Glomerular endothelial cell (primary cell): ENCODE results near the gene ABCF2. TPM values are rescaled to one million over a fixed set of nuclear protein-coding genes. Genes with fewer than 3 reads are reported as not detected.
A peak's percentile ranks its signal among the peaks of the same experiment; 100 is the strongest.

Source experiments
- DNase-seq: peaks from one replicate; pipeline ENCODE4 v3.0.0-alpha.2; 2011; ENCODE audit warnings: low read depth, low spot score; ENCODE audit errors: extremely low read depth
- total RNA-seq: library from RNA; depleted of rRNA; stranded (reverse); fragments of >200 nt; gene quantifications from 2 replicates; pipeline ENCODE4 v1.2.3, GENCODE V29; 2015

Gene ABCF2
- total RNA-seq, result 58.3 and 59.3 TPM in 2 replicates

GRCh38 chr7:151226875-151227782 is at the start of gene ABCF2:
ABCF2 (minus strand) TSS chr7:151227205; CDS start chr7:151226458, 747 bp downstream.
- DNase-seq, result peak; percentile 77

- no peak for DNase-seq
Measured at GRCh38 chr7:151275813-151276577, 49.0 kb upstream of the ABCF2 start.

- DNase-seq, result no peak
Measured at GRCh38 chr7:151274936-151275812, 48.2 kb upstream of the ABCF2 start.

DNA sequence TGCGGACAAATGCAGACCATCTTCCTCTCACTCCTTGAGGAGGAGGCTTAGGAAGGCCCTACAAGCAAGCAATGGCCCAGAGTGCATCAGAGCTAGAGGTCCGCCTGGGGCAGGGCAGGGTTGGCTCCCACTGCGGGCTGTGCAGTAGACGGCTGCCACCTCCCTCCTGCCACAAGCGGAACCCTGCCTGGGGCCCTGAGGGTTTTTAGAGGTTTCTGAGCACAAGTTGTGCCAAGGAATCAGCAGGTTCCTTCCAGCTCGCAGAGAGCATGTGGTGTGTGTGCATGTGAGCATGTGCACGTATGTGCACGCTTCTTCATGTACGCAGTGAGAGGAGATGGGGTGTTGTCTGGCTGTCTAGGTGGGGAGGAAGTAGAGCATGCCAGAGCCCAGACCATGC is 47.4 kb upstream of the ABCF2 start:
- DNase-seq, result no peak

GRCh38 chr7:151273651-151274390 is 46.8 kb upstream of the ABCF2 start:
- no peak for DNase-seq

DNA sequence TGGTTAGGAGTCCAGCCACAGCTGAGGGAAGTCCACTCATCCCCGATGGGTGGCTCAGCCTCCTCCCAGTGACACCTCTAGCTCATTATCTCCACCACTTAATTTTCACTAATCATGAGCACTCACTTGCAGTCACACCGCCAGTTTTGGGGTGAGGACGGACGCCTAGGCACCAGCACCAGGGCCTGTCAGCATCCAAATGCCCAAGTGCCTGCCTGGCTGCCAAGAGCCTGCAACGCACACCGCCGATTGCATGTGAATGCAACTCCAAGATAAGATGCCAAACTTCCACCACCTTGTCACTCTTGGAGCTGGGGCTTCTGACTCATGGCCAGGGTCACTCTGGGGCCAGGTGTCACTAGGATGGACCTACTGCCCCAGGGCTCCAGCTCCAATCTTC is 45.9 kb upstream of the ABCF2 start:
- DNase-seq, result no peak

DNA sequence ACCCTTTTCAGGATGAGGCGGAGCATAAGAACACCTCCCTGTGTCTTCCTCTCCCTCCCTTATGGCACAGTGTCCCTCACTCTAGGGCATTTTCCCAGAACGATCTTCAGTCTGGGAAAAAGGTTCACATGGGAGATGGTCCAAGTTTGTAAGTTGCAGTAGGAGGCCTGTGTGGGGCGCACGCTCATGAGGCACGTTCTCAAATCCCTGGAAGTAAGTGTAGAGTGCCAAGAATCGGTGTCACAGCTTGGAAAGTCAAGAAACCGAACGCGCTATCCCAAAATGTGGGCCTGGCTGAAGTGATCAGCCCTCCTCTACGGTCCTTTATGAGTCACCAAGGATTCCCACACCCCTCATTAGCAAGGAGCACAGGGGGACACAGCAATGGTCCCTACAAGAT is 45.4 kb upstream of the ABCF2 start:
- DNase-seq, result no peak

DNA sequence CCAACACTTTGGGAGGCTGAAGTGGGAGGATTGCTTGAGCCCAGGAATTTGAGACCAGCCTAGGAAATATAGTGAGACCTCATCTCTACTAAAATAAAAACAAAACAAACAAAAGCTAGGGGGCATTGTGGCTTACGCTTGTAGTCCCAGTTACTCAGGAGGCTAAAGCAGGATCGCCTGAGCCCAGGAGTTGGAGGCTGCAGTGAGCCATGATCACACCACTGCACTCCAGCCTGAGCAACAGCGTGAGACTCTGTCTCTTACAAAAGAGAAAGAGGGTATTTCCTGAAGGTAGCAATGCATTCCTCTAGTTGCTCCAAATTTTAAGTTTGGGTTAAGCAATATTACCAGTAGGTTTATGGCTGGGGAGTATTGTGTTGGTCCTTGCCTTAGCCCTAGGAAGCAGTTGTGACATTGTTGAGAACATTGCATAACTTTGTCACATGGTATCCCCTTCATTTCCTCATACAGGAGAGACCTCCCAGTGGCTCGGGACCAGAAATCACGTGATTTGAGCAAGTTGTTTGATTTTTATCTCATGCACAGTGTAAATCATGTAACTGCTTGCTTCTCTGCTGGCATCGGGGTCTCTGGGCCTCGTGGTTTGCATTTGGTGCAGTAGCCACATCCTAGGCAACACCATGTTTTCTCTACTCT is 44.8 kb upstream of the ABCF2 start:
- no peak for DNase-seq

GRCh38 chr7:151269511-151269910 is 42.5 kb upstream of the ABCF2 start:
- DNase-seq, result no peak

DNA sequence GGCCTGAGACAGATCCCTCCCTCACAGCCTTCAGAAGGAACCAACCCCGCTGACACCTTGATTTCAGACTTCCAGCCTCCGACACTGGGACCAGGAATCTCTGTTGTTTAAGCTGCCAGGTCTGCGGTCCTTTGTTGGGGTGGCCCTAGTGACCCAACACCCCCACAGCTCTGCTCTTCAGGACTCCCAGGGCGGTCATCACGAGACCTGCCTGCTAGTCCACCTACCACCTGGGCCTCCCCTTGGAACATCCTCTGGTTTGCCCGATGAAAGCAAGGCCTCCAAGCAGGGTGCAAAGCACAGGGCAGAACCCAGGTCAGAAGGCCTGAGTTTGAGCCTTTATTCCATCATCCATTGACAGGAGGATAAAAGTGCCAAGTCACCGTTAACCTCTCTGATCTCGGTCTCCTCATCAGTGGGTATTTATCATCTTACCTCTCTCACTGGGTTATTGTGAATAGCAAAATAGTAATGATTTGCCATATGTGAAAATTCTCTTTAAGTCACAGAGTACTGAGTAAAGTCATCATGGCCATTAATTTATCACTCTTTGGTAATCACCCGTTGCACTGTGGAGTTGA is 38.4 kb upstream of the ABCF2 start:
- no peak for DNase-seq

DNA sequence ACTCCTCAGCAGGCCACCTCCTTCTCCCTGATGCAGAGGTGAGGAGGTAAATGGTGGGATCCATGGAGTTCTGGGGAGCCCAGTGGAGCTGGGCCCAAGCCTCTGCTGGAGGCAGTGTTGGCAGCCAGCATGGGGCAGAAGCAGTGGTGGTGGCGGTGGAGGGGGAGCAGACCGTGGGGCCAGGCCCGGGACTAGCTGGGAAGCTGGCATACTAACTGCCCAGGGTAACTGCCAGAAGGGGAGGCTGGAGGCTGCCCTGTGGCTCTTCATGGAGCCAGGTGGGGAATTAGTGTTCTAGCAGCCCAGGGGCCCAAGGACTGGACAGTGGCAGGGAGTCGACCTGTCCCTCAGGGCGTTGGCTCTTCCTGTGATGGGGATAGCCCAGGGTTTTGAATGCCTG is 37.6 kb upstream of the ABCF2 start:
- no peak for DNase-seq

DNA sequence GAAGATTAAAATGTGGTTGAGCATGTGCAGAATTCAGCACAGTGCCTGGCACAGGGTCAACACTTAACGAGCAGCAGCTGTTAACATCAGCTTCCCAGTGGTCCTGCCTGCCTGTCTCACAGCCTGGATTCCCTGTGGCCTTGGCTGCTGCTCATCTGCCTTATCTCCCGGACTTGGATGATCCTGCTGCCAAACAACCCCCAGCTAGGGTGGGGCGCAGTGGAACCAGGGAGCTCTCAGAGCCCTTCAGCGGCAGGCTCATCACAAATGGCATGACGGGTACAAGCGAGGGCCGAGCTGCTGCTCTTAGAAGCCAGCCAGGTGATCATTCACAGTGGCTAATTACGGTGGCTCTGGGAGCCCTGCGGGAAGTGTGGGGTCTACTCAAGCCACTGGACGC is 34.5 kb upstream of the ABCF2 start:
- no peak for DNase-seq

DNA sequence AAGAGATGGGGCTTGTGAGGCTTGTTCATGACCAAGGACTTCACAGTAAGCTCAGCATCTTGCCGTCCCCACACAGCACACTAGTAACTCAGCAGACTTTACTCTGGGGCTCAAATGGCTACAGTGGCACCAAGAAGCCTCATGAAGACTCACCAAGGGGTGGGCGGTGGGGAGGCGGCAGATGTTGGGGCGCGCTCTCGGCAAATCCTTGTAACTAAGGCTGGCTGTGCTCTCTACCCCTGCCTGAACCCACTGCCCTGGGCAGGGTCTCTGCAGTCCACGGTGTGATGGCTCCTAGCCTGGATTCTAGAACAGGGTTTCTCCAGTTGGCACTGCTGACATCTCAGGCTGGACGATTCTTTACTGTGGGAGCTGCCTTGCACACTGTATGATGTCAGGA is 33.9 kb upstream of the ABCF2 start:
- DNase-seq, result no peak

- DNase-seq, result no peak
Measured at GRCh38 chr7:151260471-151260870, 33.5 kb upstream of the ABCF2 start.

- DNase-seq, result no peak
Measured at GRCh38 chr7:151257990-151258389, 31.0 kb upstream of the ABCF2 start.

GRCh38 chr7:151256410-151257045 is 29.5 kb upstream of the ABCF2 start:
- no peak for DNase-seq

GRCh38 chr7:151255390-151255789 is 28.4 kb upstream of the ABCF2 start:
- DNase-seq, result no peak

GRCh38 chr7:151254851-151255250 is 27.8 kb upstream of the ABCF2 start:
- DNase-seq, result no peak

DNA sequence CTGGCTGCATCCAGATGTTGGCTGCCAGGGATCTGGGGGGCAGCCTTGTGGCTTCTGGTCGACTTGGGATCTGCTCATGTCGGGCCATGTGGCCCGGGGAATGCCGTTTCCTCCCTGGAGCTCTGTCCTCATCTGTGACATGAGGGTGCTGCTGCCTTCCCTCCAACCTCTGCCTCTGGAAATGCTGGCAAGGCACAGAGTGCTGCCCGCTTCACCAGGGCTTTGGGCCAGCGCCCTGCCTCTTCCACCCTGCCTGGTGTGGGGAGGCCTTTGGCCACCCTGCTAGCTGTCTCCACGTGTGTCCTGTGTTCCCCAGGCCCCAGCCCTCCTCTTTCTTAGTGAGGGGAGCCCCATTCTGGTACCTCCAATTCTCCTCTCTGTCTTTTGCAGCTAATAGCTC is 27.3 kb upstream of the ABCF2 start:
- no peak for DNase-seq
